Endodermal cell (in vitro differentiated cells): ENCODE data around the gene STAT1. TPM values are rescaled to one million over a fixed set of nuclear protein-coding genes. Genes with fewer than 3 reads are reported as not detected.
"Not testable (repeated sequence)": the region's sequence is repeated elsewhere in the genome, so short reads cannot be mapped to it uniquely, and the experiment has no call there.

Source experiments
- DNase-seq: peaks from one replicate; pipeline ENCODE4 v3.0.0-alpha.2; 2017
- H3K27ac ChIP-seq: 2 replicates; pipeline ENCODE4 v1.5.1; 2013; ENCODE audit warnings: mild to moderate bottlenecking, low read depth, low read length, moderate library complexity
- H3K27me3 ChIP-seq: 2 replicates; pipeline ENCODE4 v1.6.1; 2013; ENCODE audit warnings: mild to moderate bottlenecking, low read length, moderate library complexity; ENCODE audit not compliant: insufficient read depth, control insufficient read depth, poor library complexity, severe bottlenecking
- H3K36me3 ChIP-seq: 2 replicates; pipeline ENCODE4 v1.7.0; 2013; ENCODE audit warnings: mild to moderate bottlenecking, low read length, moderate library complexity; ENCODE audit not compliant: control insufficient read depth, insufficient read depth
- H3K4me1 ChIP-seq: one replicate; pipeline ENCODE4 v1.7.0; 2013; ENCODE audit warnings: low read length; ENCODE audit not compliant: control insufficient read depth, insufficient read depth
- H3K4me3 ChIP-seq: 2 replicates; pipeline ENCODE4 v1.5.1; 2013; ENCODE audit warnings: mild to moderate bottlenecking, low read length, moderate library complexity
- H3K9ac ChIP-seq: 2 replicates; pipeline ENCODE4 v1.6.1; 2013; ENCODE audit warnings: mild to moderate bottlenecking, low read length, moderate library complexity; ENCODE audit not compliant: poor library complexity, severe bottlenecking; ENCODE audit errors: extremely low read depth
- H3K9me3 ChIP-seq: 2 replicates; pipeline ENCODE4 v1.6.1; 2013; ENCODE audit warnings: mild to moderate bottlenecking, low read length, moderate library complexity; ENCODE audit not compliant: control insufficient read depth
- H3K27ac Mint-ChIP-seq: 2 replicates; pipeline ENCODE4 v1.8.0; 2020; ENCODE audit warnings: mixed read lengths
- H3K27me3 Mint-ChIP-seq: 2 replicates; pipeline ENCODE4 v1.8.0; 2021; ENCODE audit warnings: mild to moderate bottlenecking, mixed read lengths; ENCODE audit not compliant: insufficient read depth
- H3K36me3 Mint-ChIP-seq: 2 replicates; pipeline ENCODE4 v1.8.0; 2020; ENCODE audit warnings: low read depth, mixed read lengths
- H3K4me1 Mint-ChIP-seq: 2 replicates; pipeline ENCODE4 v1.8.0; 2020; ENCODE audit warnings: mixed read lengths
- H3K4me3 Mint-ChIP-seq: 2 replicates; pipeline ENCODE4 v1.8.0; 2020; ENCODE audit warnings: mild to moderate bottlenecking, moderate library complexity, mixed read lengths
- H3K9me3 Mint-ChIP-seq: 2 replicates; pipeline ENCODE4 v1.8.0; 2020; ENCODE audit warnings: mild to moderate bottlenecking, mixed read lengths
- WGBS, 2 experiments: methylation state at CpG; one replicate each; pipeline versions ENCODE4 v1.1.5 to v1.1.7; 2013; ENCODE audit warnings: missing lambda C conversion rate in 2 of 2, mixed read lengths in 1 of 2; ENCODE audit not compliant: insufficient coverage in 1 of 2, insufficient read length in 1 of 2; 5-methylcytosine and 5-hydroxymethylcytosine counted together
- total RNA-seq, 2 donors: library from RNA; stranded (reverse); fragmentation: NEBNext Ultra II Directional in 1 of 2; extraction: Animal tissue kit (Norgen Biotek cat#: 25700) in 1 of 2; gene quantifications; 2 replicates in 1 of 2; 3 replicates in 1 of 2; pipeline ENCODE4 v1.2.1, GENCODE V29; 2021
- TF ChIP-seq, protein P1 (sequence below): fragments of 200-600 bp; sonication (generic); conservative IDR thresholded peaks from 2 replicates; pipeline ENCODE4 v1.5.0; 2021; ENCODE audit warnings: antibody characterized with exemption, mild to moderate bottlenecking

STAT1 gene
- total RNA-seq, 2 donors from 2014 or later = 48.3 to 74.4 TPM

DNA sequence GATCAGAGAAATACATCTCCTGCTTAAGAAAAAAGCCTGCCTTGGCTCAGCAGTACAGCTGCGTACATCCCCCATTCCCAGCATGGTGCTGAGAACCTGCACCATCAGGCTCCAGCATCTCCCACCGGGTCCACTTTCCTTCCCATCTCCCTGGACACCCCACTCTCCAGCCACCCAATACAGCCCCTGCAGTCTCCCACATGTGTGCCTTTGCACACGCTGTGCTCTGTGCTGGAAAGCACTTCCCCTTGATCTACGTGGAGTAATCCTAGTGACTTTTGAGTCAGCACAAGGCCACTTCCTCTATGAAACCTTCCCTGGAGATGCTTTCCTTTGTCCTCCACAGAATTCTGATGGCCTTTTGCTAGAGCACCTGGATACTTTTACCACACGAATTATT lies 17.0 kb downstream of the STAT1 start:
- no peaks in the 10 kb centered on the region for H3K27me3 ChIP-seq
- Mint-ChIP-seq H3K9me3 (no peaks in the 10 kb centered on the region), H3K4me1 (no peaks in the 10 kb centered on the region), H3K4me3 (no peak overlapping the region), H3K27me3 (no peaks in the 10 kb centered on the region), H3K36me3 (peaks cover 71% of the 10 kb centered on the region), H3K27ac (no peak overlapping the region)
- TF ChIP-seq, protein P1, sequence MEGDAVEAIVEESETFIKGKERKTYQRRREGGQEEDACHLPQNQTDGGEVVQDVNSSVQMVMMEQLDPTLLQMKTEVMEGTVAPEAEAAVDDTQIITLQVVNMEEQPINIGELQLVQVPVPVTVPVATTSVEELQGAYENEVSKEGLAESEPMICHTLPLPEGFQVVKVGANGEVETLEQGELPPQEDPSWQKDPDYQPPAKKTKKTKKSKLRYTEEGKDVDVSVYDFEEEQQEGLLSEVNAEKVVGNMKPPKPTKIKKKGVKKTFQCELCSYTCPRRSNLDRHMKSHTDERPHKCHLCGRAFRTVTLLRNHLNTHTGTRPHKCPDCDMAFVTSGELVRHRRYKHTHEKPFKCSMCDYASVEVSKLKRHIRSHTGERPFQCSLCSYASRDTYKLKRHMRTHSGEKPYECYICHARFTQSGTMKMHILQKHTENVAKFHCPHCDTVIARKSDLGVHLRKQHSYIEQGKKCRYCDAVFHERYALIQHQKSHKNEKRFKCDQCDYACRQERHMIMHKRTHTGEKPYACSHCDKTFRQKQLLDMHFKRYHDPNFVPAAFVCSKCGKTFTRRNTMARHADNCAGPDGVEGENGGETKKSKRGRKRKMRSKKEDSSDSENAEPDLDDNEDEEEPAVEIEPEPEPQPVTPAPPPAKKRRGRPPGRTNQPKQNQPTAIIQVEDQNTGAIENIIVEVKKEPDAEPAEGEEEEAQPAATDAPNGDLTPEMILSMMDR = no peak
- no peak overlapping the region for H3K4me3 ChIP-seq
- H3K9ac ChIP-seq = no peak overlapping the region
- no peaks in the 10 kb centered on the region for H3K4me1 ChIP-seq
- peaks cover 92% of the 10 kb centered on the region for H3K36me3 ChIP-seq
- no peak for DNase-seq
- no peak overlapping the region for H3K27ac ChIP-seq
- 94 to 95% methylated on average over 4 to 5 of the region's 5 CpGs for WGBS, 2 experiments
- H3K9me3 ChIP-seq = no peaks in the 10 kb centered on the region

DNA sequence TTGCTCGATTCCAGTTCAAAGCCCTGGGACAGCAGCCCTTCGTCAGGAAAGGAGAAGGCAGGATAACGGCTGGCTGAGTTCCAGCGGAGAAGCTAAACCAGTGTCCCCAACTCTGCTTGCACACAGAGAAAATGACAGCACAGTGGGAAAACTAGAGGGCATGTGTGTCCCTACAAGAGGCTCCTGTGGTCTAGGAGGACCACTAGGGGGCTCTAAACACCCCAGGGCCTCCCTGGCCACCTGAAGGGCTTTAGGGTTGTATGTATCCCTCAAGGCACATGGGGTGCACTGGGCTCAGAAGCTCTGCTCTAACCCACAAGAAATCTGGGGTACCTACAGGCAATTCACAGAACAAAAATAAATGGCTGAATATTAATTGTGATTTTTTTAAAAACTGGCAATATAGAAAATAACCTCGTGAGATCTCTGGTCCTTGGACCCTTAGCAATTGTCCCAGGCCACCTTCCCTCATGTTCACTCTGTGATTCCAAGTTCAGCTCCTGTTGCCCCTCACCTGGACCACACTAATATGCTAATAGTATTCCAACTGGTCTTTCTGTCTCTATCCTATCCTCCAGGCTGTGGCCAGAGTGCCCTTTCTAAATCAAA lies 17.5 kb downstream of the STAT1 start:
- H3K4me3 Mint-ChIP-seq = no peak overlapping the region
- no peak overlapping the region for H3K27ac Mint-ChIP-seq
- H3K27me3 Mint-ChIP-seq = no peaks in the 10 kb centered on the region
- H3K27me3 ChIP-seq = no peaks in the 10 kb centered on the region
- no peak overlapping the region for H3K4me3 ChIP-seq
- H3K4me1 ChIP-seq = no peaks in the 10 kb centered on the region
- TF ChIP-seq, protein P1 = peak; percentile 95
- no peaks in the 10 kb centered on the region for H3K9me3 ChIP-seq
- no peaks in the 10 kb centered on the region for H3K4me1 Mint-ChIP-seq
- DNase-seq = peak; percentile 81
- no peaks in the 10 kb centered on the region for H3K9me3 Mint-ChIP-seq
- H3K36me3 ChIP-seq = peaks cover 92% of the 10 kb centered on the region
- no peak overlapping the region for H3K27ac ChIP-seq
- WGBS, 2 experiments = 85 to 89% methylated on average over 4 to 5 of the region's 5 CpGs
- H3K36me3 Mint-ChIP-seq = peaks cover 71% of the 10 kb centered on the region
- no peak overlapping the region for H3K9ac ChIP-seq

DNA sequence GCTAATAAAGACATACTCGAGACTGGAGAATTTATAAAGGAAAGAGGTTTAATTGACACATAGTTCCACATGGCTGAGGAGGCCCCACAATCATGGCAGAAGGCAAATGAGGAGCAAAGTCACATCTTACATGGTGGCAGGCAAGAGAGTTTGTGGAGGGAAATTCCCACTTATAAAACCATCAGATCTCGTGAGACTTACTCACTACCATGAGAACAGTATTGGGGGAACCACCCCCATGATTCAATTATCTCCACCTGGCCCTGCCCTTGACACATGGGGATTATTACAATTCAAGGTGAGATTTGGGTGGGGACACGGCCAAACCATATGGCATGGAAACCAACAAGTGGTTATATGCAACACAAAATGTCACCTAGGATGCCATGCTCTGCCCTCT lies 18.7 kb downstream of the STAT1 start:
- not testable (repeated sequence) for DNase-seq, H3K4me3 Mint-ChIP-seq, H3K27me3 ChIP-seq, H3K9ac ChIP-seq, H3K27ac ChIP-seq, H3K27ac Mint-ChIP-seq, H3K4me3 ChIP-seq, H3K4me1 Mint-ChIP-seq, H3K4me1 ChIP-seq, H3K9me3 Mint-ChIP-seq, H3K27me3 Mint-ChIP-seq, H3K9me3 ChIP-seq
- H3K36me3 Mint-ChIP-seq = peaks cover 74% of the 10 kb centered on the region
- peaks cover 92% of the 10 kb centered on the region for H3K36me3 ChIP-seq
- WGBS, 2 experiments = 92 to 98% methylated on average over 1 to 3 of the region's 3 CpGs

DNA sequence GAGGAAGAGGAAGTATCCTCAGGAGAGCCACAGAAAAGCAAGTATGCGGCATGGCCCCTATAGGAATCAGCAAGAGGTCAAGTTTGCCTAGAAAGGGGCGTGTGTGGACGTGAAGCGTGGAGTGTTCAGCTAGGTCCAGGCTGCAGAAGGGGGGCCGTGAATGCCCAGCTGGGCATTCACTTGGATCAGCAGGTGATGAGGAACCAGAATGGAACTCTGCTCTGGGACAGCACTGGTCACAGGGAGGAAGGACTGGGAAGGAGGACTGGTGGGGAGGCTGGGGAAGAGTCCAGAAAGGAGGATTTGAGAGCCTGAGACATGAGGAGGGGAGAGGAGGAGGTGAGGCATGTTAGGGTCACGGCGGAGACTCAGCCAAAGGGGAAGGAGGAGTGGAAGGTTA lies 19.8 kb downstream of the STAT1 start:
- H3K27me3 ChIP-seq = no peaks in the 10 kb centered on the region
- 95 to 97% methylated on average over 5 to 7 of the region's 7 CpGs for WGBS, 2 experiments
- TF ChIP-seq, protein P1 = no peak
- no peak overlapping the region for H3K9ac ChIP-seq
- Mint-ChIP-seq H3K4me1 (no peaks in the 10 kb centered on the region), H3K4me3 (no peak overlapping the region), H3K27me3 (no peaks in the 10 kb centered on the region), H3K9me3 (no peaks in the 10 kb centered on the region), H3K36me3 (peaks cover 75% of the 10 kb centered on the region), H3K27ac (peak overlapping the region; percentile 44)
- no peaks in the 10 kb centered on the region for H3K9me3 ChIP-seq
- peaks cover 93% of the 10 kb centered on the region for H3K36me3 ChIP-seq
- no peaks in the 10 kb centered on the region for H3K4me1 ChIP-seq
- DNase-seq = no peak
- H3K27ac ChIP-seq = no peak overlapping the region
- no peak overlapping the region for H3K4me3 ChIP-seq
